RWPE2 (cell line): Measurements from ENCODE around the gene ARAP3.

Source experiments
- ATAC-seq: fragments of 200-7000 bp; cut with Tn5 transposase; 3 replicates; pipeline ENCODE4 v1.9.1; 2021; ENCODE audit warnings: low read depth
- DNase-seq: peaks from one replicate; pipeline ENCODE4 v3.0.0-alpha.2; 2020; ENCODE audit warnings: low spot score
- H3K27ac ChIP-seq: fragments of 450-650 bp; 2 replicates; pipeline ENCODE4 v1.5.1; 2017; ENCODE audit warnings: mild to moderate bottlenecking; ENCODE audit not compliant: poor library complexity, severe bottlenecking
- H3K27me3 ChIP-seq: fragments of 250-450 bp; sonication (Bioruptor Pico); 2 replicates; pipeline ENCODE4 v1.5.1; 2021; ENCODE audit warnings: mild to moderate bottlenecking, moderate library complexity; ENCODE audit not compliant: insufficient read depth, poor library complexity, severe bottlenecking
- H3K36me3 ChIP-seq: fragments of 250-450 bp; sonication (Bioruptor Pico); 2 replicates; pipeline ENCODE4 v1.5.1; 2020; ENCODE audit warnings: low read depth, mild to moderate bottlenecking, moderate library complexity
- H3K4me1 ChIP-seq: fragments of 250-450 bp; sonication (Bioruptor Pico); 2 replicates; pipeline ENCODE4 v1.5.1; 2021; ENCODE audit warnings: mild to moderate bottlenecking, moderate library complexity; ENCODE audit not compliant: insufficient read depth, poor library complexity, severe bottlenecking
- H3K4me3 ChIP-seq: fragments of 250-450 bp; sonication (Bioruptor Pico); 2 replicates; pipeline ENCODE4 v1.5.1; 2021; ENCODE audit warnings: mild to moderate bottlenecking, moderate library complexity; ENCODE audit not compliant: severe bottlenecking
- H3K9me3 ChIP-seq: fragments of 250-450 bp; sonication (Bioruptor Pico); 2 replicates; pipeline ENCODE4 v1.5.1; 2021; ENCODE audit warnings: mild to moderate bottlenecking, moderate library complexity; ENCODE audit not compliant: severe bottlenecking
- CTCF ChIP-seq: fragments of 450-650 bp; IDR thresholded peaks from one replicate; pipeline ENCODE4 v1.5.1; 2017; ENCODE audit warnings: mild to moderate bottlenecking, moderate library complexity; ENCODE audit not compliant: poor library complexity, severe bottlenecking

ARAP3 gene

GRCh38 chr5:141694479-141694878 is 12.4 kb upstream of the ARAP3 start:
- peaks cover 10% of the 10 kb centered on the region for H3K4me1 ChIP-seq
- no peaks in the 10 kb centered on the region for H3K27me3 ChIP-seq
- no peak overlapping the region for H3K27ac ChIP-seq
- no peaks in the 10 kb centered on the region for H3K36me3 ChIP-seq
- H3K9me3 ChIP-seq = no peaks in the 10 kb centered on the region
- TF ChIP-seq CTCF = no peak
- no peak for ATAC-seq
- no peak for DNase-seq
- H3K4me3 ChIP-seq = no peak overlapping the region

GRCh38 chr5:141692919-141693725 is 11.1 kb upstream of the ARAP3 start:
- no peak for TF ChIP-seq CTCF
- DNase-seq = no peak
- Histone ChIP-seq H3K4me3 (no peak overlapping the region), H3K27me3 (no peaks in the 10 kb centered on the region), H3K4me1 (peaks cover 10% of the 10 kb centered on the region), H3K9me3 (no peaks in the 10 kb centered on the region), H3K27ac (no peak overlapping the region), H3K36me3 (no peaks in the 10 kb centered on the region)
- no peak for ATAC-seq

GRCh38 chr5:141692533-141692888 is 10.5 kb upstream of the ARAP3 start:
- no peaks in the 10 kb centered on the region for H3K9me3 ChIP-seq
- peak overlapping the region; percentile 9 for H3K4me3 ChIP-seq
- no peak overlapping the region for H3K27ac ChIP-seq
- DNase-seq (no peak), ATAC-seq (no peak)
- H3K4me1 ChIP-seq = peaks cover 10% of the 10 kb centered on the region
- no peaks in the 10 kb centered on the region for H3K27me3 ChIP-seq
- H3K36me3 ChIP-seq = no peaks in the 10 kb centered on the region
- TF ChIP-seq CTCF = no peak

GRCh38 chr5:141691867-141692532 is 10.0 kb upstream of the ARAP3 start:
- TF ChIP-seq CTCF = peak; percentile 99
- Histone ChIP-seq H3K27ac (no peak overlapping the region), H3K36me3 (no peaks in the 10 kb centered on the region), H3K4me1 (peaks cover 10% of the 10 kb centered on the region), H3K4me3 (peak overlapping the region; percentile 9), H3K27me3 (no peaks in the 10 kb centered on the region), H3K9me3 (no peaks in the 10 kb centered on the region)
- no peak for DNase-seq
- peak; percentile 83 for ATAC-seq

- Histone ChIP-seq H3K9me3 (no peaks in the 10 kb centered on the region), H3K27ac (no peak overlapping the region), H3K27me3 (no peaks in the 10 kb centered on the region), H3K4me3 (no peak overlapping the region), H3K4me1 (peaks cover 10% of the 10 kb centered on the region), H3K36me3 (no peaks in the 10 kb centered on the region)
- no peak for DNase-seq
- TF ChIP-seq CTCF = no peak
- no peak for ATAC-seq
Observed at GRCh38 chr5:141691286-141691866, 9.3 kb upstream of the ARAP3 start.
